HepG2 (cell line): Measurements from ENCODE around the gene COPS6. TPM values are rescaled to one million over a fixed set of nuclear protein-coding genes. Genes with fewer than 3 reads are reported as not detected.

Source experiments
- ATAC-seq: fragments of 200-7000 bp; cut with Tn5 transposase; 3 replicates; pipeline ENCODE4 v1.9.1; 2020; ENCODE audit warnings: mild to moderate bottlenecking, moderate library complexity
- BruUV-seq: library from RNA; stranded (reverse); fragments of 400-500 nt; replicated peaks from 2 replicates; lab custom pipeline; 2021; lab: Mats Ljungman, UMichigan
- CTCF ChIA-PET: fragments of 300-600 bp; formaldehyde crosslinking; extraction: SDS; loops from one replicate; lab custom pipeline; 2021; ENCODE audit warnings: low total read pairs, inconsistent platforms, low intra/inter-chr PET ratio; lab: Yijun Ruan, JAX
- POLR2A ChIA-PET: fragments of 350-600 bp; sonication (Branson Sonifier 250); formaldehyde crosslinking; loops from one replicate; lab custom pipeline; 2020; ENCODE audit warnings: antibody characterized with exemption, inconsistent platforms; lab: Yijun Ruan, JAX
- DNase-seq: peaks from one replicate; pipeline ENCODE4 v3.0.0-alpha.2; 2015; ENCODE audit warnings: low spot score
- FAIRE-seq: peaks from 3 replicates; lab custom pipeline; 2011; peaks lifted over from hg19 to GRCh38; lab: Jason Lieb, UNC
- H2AFZ ChIP-seq: one replicate; pipeline ENCODE4 v1.6.1; 2011; ENCODE audit warnings: low read length, inconsistent platforms
- H3K27ac ChIP-seq: fragments of 300-600 bp; 3 replicates; pipeline ENCODE4 v1.8.0; 2011; ENCODE audit warnings: mixed run types, mild to moderate bottlenecking, mixed read lengths, low read length, inconsistent platforms; ENCODE audit not compliant: insufficient read depth; ENCODE audit errors: extremely low read length
- H3K27me3 ChIP-seq, 2 experiments: fragments of 200-600 bp in 1 of 2; 2 replicates in 1 of 2; 3 replicates in 1 of 2; pipeline versions ENCODE4 v1.6.0 to v1.8.0; 2011; ENCODE audit warnings: low read length in 2 of 2, mild to moderate bottlenecking in 2 of 2, moderate library complexity in 2 of 2, inconsistent platforms in 1 of 2; ENCODE audit not compliant: insufficient read depth in 2 of 2, control insufficient read depth in 1 of 2
- H3K36me3 ChIP-seq, 2 experiments: fragments of 200-600 bp in 1 of 2; replicated peaks in 1 of 2; 2 replicates in 1 of 2; 3 replicates in 1 of 2; pipeline versions ENCODE4 v1.5.1 to v1.8.0; 2011; ENCODE audit warnings: low read length in 2 of 2, inconsistent platforms in 1 of 2; ENCODE audit not compliant: insufficient read depth in 2 of 2, control insufficient read depth in 1 of 2
- H3K4me1 ChIP-seq: 2 replicates; pipeline ENCODE4 v1.5.1; 2012; ENCODE audit warnings: low read length, inconsistent platforms; ENCODE audit not compliant: insufficient read depth
- H3K4me2 ChIP-seq: 2 replicates; pipeline ENCODE4 v1.6.0; 2011; ENCODE audit warnings: low read depth, low read length, inconsistent platforms
- H3K4me3 ChIP-seq, 3 experiments: fragments of 200-600 bp in 1 of 3; sonication (generic), shearing (Covaris generic) in 1 of 3; replicated peaks in 1 of 3; 2 replicates each; pipeline ENCODE4 v1.5.1; 2011 to 2016; ENCODE audit warnings: low read length in 3 of 3, inconsistent platforms in 2 of 3, low read depth in 2 of 3, mild to moderate bottlenecking in 2 of 3, control low read depth in 1 of 3, mixed read lengths in 1 of 3; ENCODE audit not compliant: insufficient read depth in 1 of 3
- H3K79me2 ChIP-seq: one replicate; pipeline ENCODE4 v1.6.1; 2011; ENCODE audit warnings: low read length, inconsistent platforms; ENCODE audit not compliant: insufficient read depth
- H3K9ac ChIP-seq: 2 replicates; pipeline ENCODE4 v1.6.0; 2011; ENCODE audit warnings: mild to moderate bottlenecking, low read depth, low read length, inconsistent platforms; ENCODE audit not compliant: insufficient read depth
- H3K9me3 ChIP-seq: 2 replicates; pipeline ENCODE4 v1.5.1; 2012; ENCODE audit warnings: mild to moderate bottlenecking, low read length
- H4K20me1 ChIP-seq: 2 replicates; pipeline ENCODE4 v1.6.0; 2011; ENCODE audit warnings: inconsistent platforms, mild to moderate bottlenecking, low read length, moderate library complexity; ENCODE audit not compliant: insufficient read depth
- HNRNPLL ChIP-seq: fragments of 200-400 bp; formaldehyde crosslinking; IDR thresholded peaks from 2 replicates; pipeline ENCODE4 v1.6.1; 2017; ENCODE audit warnings: mild to moderate bottlenecking, low read depth, low read length; ENCODE audit not compliant: poor library complexity, severe bottlenecking
- NRL ChIP-seq: sonication (generic); formaldehyde crosslinking; IDR thresholded peaks from 2 replicates; pipeline ENCODE4 v1.5.0; 2020; ENCODE audit warnings: missing genetic modification reagents, mild to moderate bottlenecking, moderate library complexity, borderline replicate concordance
- PCBP2 ChIP-seq: fragments of 200-400 bp; formaldehyde crosslinking; optimal IDR thresholded peaks from 2 replicates; pipeline ENCODE3; 2018; ENCODE audit warnings: low read length, low read depth; ENCODE audit not compliant: poor library complexity, severe bottlenecking
- PLSCR1 ChIP-seq: sonication (generic); formaldehyde crosslinking; IDR thresholded peaks from 2 replicates; pipeline ENCODE4 v1.5.0; 2020; ENCODE audit warnings: missing genetic modification reagents, mild to moderate bottlenecking, borderline replicate concordance
- RBFOX2 ChIP-seq: fragments of 200-400 bp; formaldehyde crosslinking; IDR thresholded peaks from 2 replicates; pipeline ENCODE4 v1.6.1; 2017; ENCODE audit warnings: low read depth, mild to moderate bottlenecking, low read length
- ZKSCAN8 ChIP-seq: IDR thresholded peaks from 2 replicates; pipeline ENCODE4 v1.6.1; 2016; ENCODE audit warnings: borderline replicate concordance, missing genetic modification reagents, missing compliant biosample characterization
- ZNF670 ChIP-seq: sonication (generic); formaldehyde crosslinking; IDR thresholded peaks from 2 replicates; pipeline ENCODE4 v1.8.0; 2022; ENCODE audit warnings: mild to moderate bottlenecking, missing genetic modification reagents, borderline replicate concordance
- WGBS: methylation state at CpG from one replicate; pipeline ENCODE4 v1.1.6; 2017; ENCODE audit warnings: low lambda C conversion rate; 5-methylcytosine and 5-hydroxymethylcytosine counted together
- in situ Hi-C: cut with HindIII; loops from 2 replicates; pipeline ENCODE4 v1.10.0; 2017; ENCODE audit warnings: low pct_unique_long_range_greater_than_20kb; ENCODE audit not compliant: extremely low pct_ligation_motif_present
- intact Hi-C: fragments of 100-400 bp; cut with micrococcal nuclease; formaldehyde crosslinking; loops from one replicate; pipeline ENCODE4 v1.10.0; 2022; ENCODE audit not compliant: unreplicated experiment
- polyA plus RNA-seq, 8 experiments: library from polyadenylated mRNA; depleted of rRNA in 3 of 8; stranded (reverse) in 7 of 8; unstranded in 1 of 8; fragments of >200 nt; fragmentation: Illumina TruSeq in 4 of 8; extraction: Trizol in 4 of 8; gene quantifications; 2 replicates each; pipeline versions ENCODE4 v1.2.1 to v1.2.3, GENCODE V29; 2011 to 2016; ENCODE audit warnings: low read depth in 4 of 8, missing spikeins in 1 of 8, mixed read lengths in 1 of 8; ENCODE audit not compliant: insufficient read depth in 1 of 8
- total RNA-seq, 5 experiments: library from RNA; depleted of rRNA; stranded (reverse); fragments of >200 nt; fragmentation: Illumina TruSeq; extraction: Trizol; gene quantifications; 2 replicates each; pipeline ENCODE4 v1.2.3, GENCODE V29; 2016; ENCODE audit warnings: low read depth in 1 of 5
- TF ChIP-seq, protein P1 (sequence below): sonication (generic); formaldehyde crosslinking; IDR thresholded peaks from 2 replicates; pipeline ENCODE4 v1.5.1; 2020; ENCODE audit warnings: missing genetic modification reagents, mild to moderate bottlenecking, borderline replicate concordance

Gene COPS6
- total and polyA plus RNA-seq, 2 of the 13 experiments (the other 11 are each of a cell fraction or from before 2014, with no cell fraction given) = 33.4 to 117 TPM

GRCh38 chr7:100053215-100053614 is 35.6 kb upstream of the COPS6 start (continued):
- 0 out of 2 replicates have a peak, but pooled peaks have one; percentile 24 for TF ChIP-seq RBFOX2

DNA sequence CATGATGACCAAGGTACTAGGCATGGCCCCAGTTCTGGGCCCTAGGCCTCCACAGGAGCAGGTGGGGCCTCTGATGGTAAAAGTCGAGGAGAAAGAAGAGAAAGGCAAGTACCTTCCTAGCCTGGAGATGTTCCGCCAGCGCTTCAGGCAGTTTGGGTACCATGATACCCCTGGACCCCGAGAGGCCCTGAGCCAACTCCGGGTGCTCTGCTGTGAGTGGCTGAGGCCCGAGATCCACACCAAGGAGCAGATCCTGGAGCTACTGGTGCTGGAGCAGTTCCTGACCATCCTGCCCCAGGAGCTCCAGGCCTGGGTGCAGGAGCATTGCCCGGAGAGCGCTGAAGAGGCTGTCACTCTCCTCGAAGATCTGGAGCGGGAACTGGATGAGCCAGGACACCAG is 31.8 kb upstream of the COPS6 start:
- Histone ChIP-seq H3K27me3 (no peaks in the 10 kb centered on the region; a peak in 1 of 5 replicates), H3K4me1 (peaks cover 1% of the 10 kb centered on the region; the same call in 1 of the 2 replicates), H3K27ac (no peak overlapping the region), H3K4me2 (no peak overlapping the region), H3K9me3 (no peaks in the 10 kb centered on the region), H3K9ac (no peak overlapping the region)
- no TSS peak for BruUV-seq
- no peak for ATAC-seq
- intact Hi-C loops = no loop called here
- in situ Hi-C loops = loop anchor here (10.0 kb wide), 1 partner anchor 142 kb away; the partner anchor contains the start of gene TRIM4
- TF ChIP-seq PLSCR1 (CRISPR knock-in tag) (no peak), HNRNPLL (no peak), ZNF670 (CRISPR knock-in tag) (no peak), PCBP2 (no peak), NRL (no peak), ZKSCAN8 (CRISPR knock-in tag) (no peak)
- TF ChIP-seq, protein P1, sequence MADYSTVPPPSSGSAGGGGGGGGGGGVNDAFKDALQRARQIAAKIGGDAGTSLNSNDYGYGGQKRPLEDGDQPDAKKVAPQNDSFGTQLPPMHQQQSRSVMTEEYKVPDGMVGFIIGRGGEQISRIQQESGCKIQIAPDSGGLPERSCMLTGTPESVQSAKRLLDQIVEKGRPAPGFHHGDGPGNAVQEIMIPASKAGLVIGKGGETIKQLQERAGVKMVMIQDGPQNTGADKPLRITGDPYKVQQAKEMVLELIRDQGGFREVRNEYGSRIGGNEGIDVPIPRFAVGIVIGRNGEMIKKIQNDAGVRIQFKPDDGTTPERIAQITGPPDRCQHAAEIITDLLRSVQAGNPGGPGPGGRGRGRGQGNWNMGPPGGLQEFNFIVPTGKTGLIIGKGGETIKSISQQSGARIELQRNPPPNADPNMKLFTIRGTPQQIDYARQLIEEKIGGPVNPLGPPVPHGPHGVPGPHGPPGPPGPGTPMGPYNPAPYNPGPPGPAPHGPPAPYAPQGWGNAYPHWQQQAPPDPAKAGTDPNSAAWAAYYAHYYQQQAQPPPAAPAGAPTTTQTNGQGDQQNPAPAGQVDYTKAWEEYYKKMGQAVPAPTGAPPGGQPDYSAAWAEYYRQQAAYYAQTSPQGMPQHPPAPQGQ (CRISPR knock-in tag) = no peak
- TF ChIP-seq, all 625 proteins: peak for 0
- Histone ChIP-seq H3K36me3 (peaks cover 7 to 35% of the 10 kb centered on the region in 2 experiments; a peak in 4 of 5 replicates), H4K20me1 (no peaks in the 10 kb centered on the region), H2AFZ (no peak overlapping the region), H3K4me3 (no peak overlapping the region), H3K79me2 (no peaks in the 10 kb centered on the region)
- 96% methylated on average over 5 of the region's 10 CpGs for WGBS
- DNase-seq (no peak), FAIRE-seq (no peak)
- CTCF ChIA-PET = no interaction called here
- POLR2A ChIA-PET = interaction anchor here (1.7 kb wide), 1 partner anchor 22 kb away, joined by 4 read pairs; no protein-coding TSS in a partner anchor
